ENCODE measurements around the gene DLX2.
"Not testable (repeated sequence)": the region's sequence is repeated elsewhere in the genome, so short reads cannot be mapped to it uniquely, and the experiment has no call there.

Gene DLX2

GRCh38 chr2:172083628-172084394, 18.9 kb downstream of the DLX2 start:
- no peak for DNase-seq

GRCh38 chr2:172082944-172083627, 19.6 kb downstream of the DLX2 start:
- no peak for DNase-seq

GRCh38 chr2:172082105-172082943, 20.4 kb downstream of the DLX2 start:
- DNase-seq: no peak

GRCh38 chr2:172081221-172082022, 21.3 kb downstream of the DLX2 start:
- DNase-seq: no peak

- no peak for DNase-seq
These were observed 22.0 kb downstream of the DLX2 start for GRCh38 chr2:172080641-172081220.

- no peak for DNase-seq
These were observed 22.7 kb downstream of the DLX2 start for GRCh38 chr2:172079838-172080640.

GRCh38 chr2:172079416-172079815, 23.3 kb downstream of the DLX2 start:
- DNase-seq: no peak

GRCh38 chr2:172074254-172074653, 28.4 kb downstream of the DLX2 start:
- DNase-seq: no peak

- DNase-seq: no peak
These were observed 29.2 kb downstream of the DLX2 start for GRCh38 chr2:172073518-172073917.

- no peak for DNase-seq
These were observed 30.0 kb downstream of the DLX2 start for GRCh38 chr2:172072706-172073105.

GRCh38 chr2:172072303-172072702, 30.4 kb downstream of the DLX2 start:
- DNase-seq: no peak

GRCh38 chr2:172070936-172071335, 31.8 kb downstream of the DLX2 start:
- no peak for DNase-seq

GRCh38 chr2:172067905-172068304, 34.8 kb downstream of the DLX2 start:
- not testable (repeated sequence) for DNase-seq

- DNase-seq: no peak
These were observed 36.3 kb downstream of the DLX2 start for GRCh38 chr2:172066394-172066886.

- no peak for DNase-seq
These were observed 37.6 kb downstream of the DLX2 start for GRCh38 chr2:172065111-172065510.

- no peak for DNase-seq
These were observed 39.3 kb downstream of the DLX2 start for GRCh38 chr2:172063446-172063845.

- no peak for DNase-seq
These were observed 40.2 kb downstream of the DLX2 start for GRCh38 chr2:172062402-172063004.

- DNase-seq: not testable (repeated sequence)
These were observed 42.6 kb downstream of the DLX2 start for GRCh38 chr2:172060118-172060517.

GRCh38 chr2:172058660-172059059, 44.0 kb downstream of the DLX2 start:
- DNase-seq: no peak

GRCh38 chr2:172056293-172056692, 46.4 kb downstream of the DLX2 start:
- no peak for DNase-seq

Data from fibroblast of skin of scalp (primary cell).